Fibroblast of pulmonary artery (primary cell): ENCODE data around the gene PRKCH.

Source experiments
- DNase-seq: peaks from one replicate; pipeline ENCODE4 v3.0.0-alpha.2; 2010; ENCODE audit warnings: low read depth
- H3K4me3 ChIP-seq: replicated peaks from 2 replicates; pipeline ENCODE4 v1.5.1; 2011; ENCODE audit warnings: low read depth, mild to moderate bottlenecking, control low read depth, low read length, moderate library complexity
- CTCF ChIP-seq: IDR thresholded peaks from 2 replicates; pipeline ENCODE4 v1.5.1; 2011; ENCODE audit warnings: mild to moderate bottlenecking, control low read depth, low read length, inconsistent platforms; ENCODE audit errors: missing control alignments

The PRKCH gene

GRCh38 chr14:61588419-61588901 lies 267.1 kb downstream of the PRKCH start:
- peak; percentile 62 for DNase-seq
- TF ChIP-seq CTCF = no peak
- H3K4me3 ChIP-seq = no peak overlapping the region

- no peak for DNase-seq
- TF ChIP-seq CTCF = no peak
- H3K4me3 ChIP-seq = no peak overlapping the region
Observed at GRCh38 chr14:61589691-61590581, 268.6 kb downstream of the PRKCH start.

- TF ChIP-seq CTCF = no peak
- DNase-seq = no peak
- H3K4me3 ChIP-seq = no peak overlapping the region
Observed at GRCh38 chr14:61591862-61592261, 270.5 kb downstream of the PRKCH start.

- no peak for DNase-seq
- no peak overlapping the region for H3K4me3 ChIP-seq
- no peak for TF ChIP-seq CTCF
Observed at GRCh38 chr14:61593330-61593729, 272.0 kb downstream of the PRKCH start.

GRCh38 chr14:61596990-61597389 lies 275.6 kb downstream of the PRKCH start:
- peak; percentile 65 for DNase-seq
- no peak overlapping the region for H3K4me3 ChIP-seq
- no peak for TF ChIP-seq CTCF

GRCh38 chr14:61598980-61599379 lies 277.6 kb downstream of the PRKCH start:
- peak; percentile 40 for DNase-seq
- TF ChIP-seq CTCF = no peak

GRCh38 chr14:61599942-61600341 lies 278.6 kb downstream of the PRKCH start:
- no peak overlapping the region for H3K4me3 ChIP-seq
- DNase-seq = no peak
- no peak for TF ChIP-seq CTCF

More at GRCh38 chr14:61598980-61599379, 277.6 kb downstream of the PRKCH start:
- H3K4me3 ChIP-seq = no peak overlapping the region
